ENCODE results near the gene WNK1.

- TF ChIP-seq SETDB1 (IDR thresholded peaks at IDR 0.05; ENCODE audit: insufficient read length, low read length), result no peak
- no peak for TF ChIP-seq CTCF (tag by site-specific recombination; IDR thresholded peaks at IDR 0.05)
- TF ChIP-seq OVOL3 (tag by site-specific recombination; IDR thresholded peaks at IDR 0.05), result no peak
- TF ChIP-seq ZNF335 (tag by site-specific recombination; conservative IDR thresholded peaks at IDR 0.05), result no peak
These were observed 127.3 kb downstream of the WNK1 start for GRCh38 chr12:879641-880040.

All from HEK293 (cell line).